HG03108 (cell line): Measurements from ENCODE around the gene KIF11.
A peak's percentile ranks its signal among the peaks of the same experiment; 100 is the strongest.

Experiments
- ATAC-seq: cut with Tn5 transposase; IDR thresholded peaks from one replicate; pipeline ENCODE4 v1.9.1; 2021; ENCODE audit warnings: moderate library complexity; ENCODE audit not compliant: unreplicated experiment

KIF11 gene

GRCh38 chr10:92677708-92678107, 84.8 kb downstream of the KIF11 start:
- no peak for ATAC-seq

- ATAC-seq = no peak
These were observed 85.3 kb downstream of the KIF11 start for GRCh38 chr10:92678206-92678605.

GRCh38 chr10:92681306-92681834, 88.4 kb downstream of the KIF11 start:
- no peak for ATAC-seq

- no peak for ATAC-seq
These were observed 95.6 kb downstream of the KIF11 start for GRCh38 chr10:92688573-92688926.

GRCh38 chr10:92688927-92689662, 96.2 kb downstream of the KIF11 start:
- ATAC-seq = peak; percentile 8

- peak; percentile 55 for ATAC-seq
These were observed 96.8 kb downstream of the KIF11 start, which contains the start of gene HHEX for GRCh38 chr10:92689663-92690210. HHEX (plus strand) TSS chr10:92689955; CDS start chr10:92689987, 32 bp downstream.

- peak; percentile 12 for ATAC-seq
These were observed 97.4 kb downstream of the KIF11 start for GRCh38 chr10:92690211-92690914.

GRCh38 chr10:92690915-92691590, 98.1 kb downstream of the KIF11 start:
- no peak for ATAC-seq

- ATAC-seq = no peak
These were observed 98.7 kb downstream of the KIF11 start for GRCh38 chr10:92691591-92692079.

- ATAC-seq = no peak
These were observed 99.2 kb downstream of the KIF11 start for GRCh38 chr10:92692080-92692671.

GRCh38 chr10:92692697-92693533, 100.0 kb downstream of the KIF11 start:
- ATAC-seq = no peak

GRCh38 chr10:92693534-92693893, 100.6 kb downstream of the KIF11 start:
- no peak for ATAC-seq

GRCh38 chr10:92695679-92696605, 103.0 kb downstream of the KIF11 start:
- ATAC-seq = no peak

- no peak for ATAC-seq
These were observed 103.9 kb downstream of the KIF11 start for GRCh38 chr10:92696606-92697383.

GRCh38 chr10:92697663-92698511, 105.0 kb downstream of the KIF11 start:
- no peak for ATAC-seq

- no peak for ATAC-seq
These were observed 106.2 kb downstream of the KIF11 start for GRCh38 chr10:92699193-92699517.
